GM19193 (cell line): ENCODE results near the gene HLA-B.

ENCODE experiments used
- POLR2A ChIP-seq: IDR thresholded peaks from 4 replicates; pipeline ENCODE4 v1.6.1; 2011; ENCODE audit not compliant: insufficient read depth, insufficient read length; ENCODE audit errors: extremely low read depth

HLA-B gene

DNA sequence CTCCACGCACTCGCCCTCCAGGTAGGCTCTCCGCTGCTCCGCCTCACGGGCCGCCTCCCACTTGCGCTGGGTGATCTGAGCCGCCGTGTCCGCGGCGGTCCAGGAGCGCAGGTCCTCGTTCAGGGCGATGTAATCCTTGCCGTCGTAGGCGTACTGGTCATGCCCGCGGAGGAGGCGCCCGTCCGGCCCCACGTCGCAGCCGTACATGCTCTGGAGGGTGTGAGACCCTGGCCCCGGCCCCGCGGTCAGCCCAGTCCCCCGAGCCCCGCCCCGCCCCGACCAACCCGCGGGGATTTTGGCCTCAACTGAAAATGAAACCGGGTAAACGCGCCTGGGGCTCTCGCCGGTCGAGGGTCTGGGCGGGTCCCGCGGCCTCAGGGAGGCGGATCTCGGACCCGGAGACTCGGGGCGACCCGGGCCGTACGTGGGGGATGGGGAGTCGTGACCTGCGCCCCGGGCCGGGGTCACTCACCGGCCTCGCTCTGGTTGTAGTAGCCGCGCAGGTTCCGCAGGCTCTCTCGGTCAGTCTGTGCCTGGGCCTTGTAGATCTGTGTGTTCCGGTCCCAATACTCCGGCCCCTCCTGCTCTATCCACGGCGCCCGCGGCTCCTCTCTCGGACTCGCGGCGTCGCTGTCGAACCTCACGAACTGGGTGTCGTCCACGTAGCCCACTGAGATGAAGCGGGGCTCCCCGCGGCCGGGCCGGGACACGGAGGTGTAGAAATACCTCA is 598 bp downstream of the HLA-B start:
- peak; percentile 57 for TF ChIP-seq POLR2A

DNA sequence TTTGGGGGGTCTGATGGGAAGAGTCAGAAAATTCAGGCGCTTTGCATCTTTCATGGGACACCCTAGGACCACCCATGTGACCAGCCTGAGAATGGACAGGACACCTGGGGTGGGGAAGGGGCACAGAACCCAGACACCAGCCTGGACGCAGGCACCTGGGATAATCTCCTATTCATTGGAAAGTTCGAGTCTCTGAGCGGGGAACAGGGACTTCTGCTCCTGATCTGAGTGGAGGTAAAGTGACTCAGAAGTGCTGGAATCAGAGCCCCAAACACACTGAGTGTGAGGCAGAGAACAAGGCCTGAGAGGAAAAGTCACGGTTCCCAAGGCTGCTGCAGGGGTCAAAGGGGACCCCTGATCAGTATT is 1.4 kb downstream of the HLA-B start:
- TF ChIP-seq POLR2A: no peak

- TF ChIP-seq POLR2A: peak; percentile 56
Measured at GRCh38 chr6:31354864-31355582, 2.0 kb downstream of the HLA-B start.

DNA sequence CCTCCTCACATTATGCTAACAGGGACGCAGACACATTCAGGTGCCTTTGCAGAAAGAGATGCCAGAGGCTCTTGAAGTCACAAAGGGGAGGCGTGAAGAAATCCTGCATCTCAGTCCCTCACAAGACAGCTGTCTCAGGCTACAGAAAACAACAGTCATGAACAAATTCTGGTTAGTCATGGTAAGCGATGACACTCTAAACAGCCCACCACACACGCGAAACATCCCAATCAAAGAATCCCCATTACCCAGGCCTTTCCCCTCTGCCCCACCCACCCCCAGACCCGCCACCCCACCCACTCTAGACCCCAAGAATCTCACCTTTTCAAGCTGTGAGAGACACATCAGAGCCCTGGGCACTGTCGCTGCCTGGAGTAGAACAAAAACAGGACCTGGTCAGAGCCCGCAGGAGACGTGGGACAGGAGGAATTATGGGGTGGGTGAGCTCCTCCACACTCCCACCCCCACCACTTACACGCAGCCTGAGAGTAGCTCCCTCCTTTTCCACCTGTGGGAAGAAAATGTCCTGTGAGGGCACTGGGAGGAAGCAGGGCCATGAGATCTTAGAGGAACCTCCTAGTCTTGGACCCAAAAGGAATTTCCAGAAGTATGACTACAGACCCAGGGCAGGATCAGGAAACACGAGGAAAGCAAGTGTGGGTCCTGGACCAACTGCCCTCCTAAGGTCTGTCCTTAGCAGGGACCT is 2.7 kb downstream of the HLA-B start:
- no peak for TF ChIP-seq POLR2A

DNA sequence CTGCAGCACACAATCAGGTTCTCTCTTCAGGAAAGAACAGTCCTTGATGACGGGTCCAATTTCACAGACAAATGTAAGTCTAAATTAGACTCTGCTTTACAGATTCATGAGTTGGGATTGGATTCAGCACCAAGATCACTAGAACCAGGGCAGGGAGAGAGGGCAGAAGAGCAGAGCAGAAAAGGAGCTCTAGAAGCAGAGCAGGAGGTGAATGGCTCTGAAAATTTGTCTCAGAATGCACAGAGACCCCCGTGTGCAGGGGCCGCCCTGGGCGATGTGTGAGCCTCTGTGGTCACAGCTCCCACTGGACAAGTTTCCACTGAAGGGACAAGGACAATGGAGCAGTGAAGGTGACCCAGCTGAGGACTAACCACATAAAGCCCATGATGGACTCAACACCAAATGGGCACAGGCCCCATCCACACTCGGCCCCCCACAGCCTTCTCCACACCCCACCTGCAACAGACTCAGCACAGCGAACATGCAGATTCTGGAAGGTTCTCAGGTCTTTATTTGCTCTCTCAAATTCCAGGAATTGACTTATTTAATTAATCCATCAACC is 3.5 kb downstream of the HLA-B start:
- TF ChIP-seq POLR2A: peak; percentile 11

DNA sequence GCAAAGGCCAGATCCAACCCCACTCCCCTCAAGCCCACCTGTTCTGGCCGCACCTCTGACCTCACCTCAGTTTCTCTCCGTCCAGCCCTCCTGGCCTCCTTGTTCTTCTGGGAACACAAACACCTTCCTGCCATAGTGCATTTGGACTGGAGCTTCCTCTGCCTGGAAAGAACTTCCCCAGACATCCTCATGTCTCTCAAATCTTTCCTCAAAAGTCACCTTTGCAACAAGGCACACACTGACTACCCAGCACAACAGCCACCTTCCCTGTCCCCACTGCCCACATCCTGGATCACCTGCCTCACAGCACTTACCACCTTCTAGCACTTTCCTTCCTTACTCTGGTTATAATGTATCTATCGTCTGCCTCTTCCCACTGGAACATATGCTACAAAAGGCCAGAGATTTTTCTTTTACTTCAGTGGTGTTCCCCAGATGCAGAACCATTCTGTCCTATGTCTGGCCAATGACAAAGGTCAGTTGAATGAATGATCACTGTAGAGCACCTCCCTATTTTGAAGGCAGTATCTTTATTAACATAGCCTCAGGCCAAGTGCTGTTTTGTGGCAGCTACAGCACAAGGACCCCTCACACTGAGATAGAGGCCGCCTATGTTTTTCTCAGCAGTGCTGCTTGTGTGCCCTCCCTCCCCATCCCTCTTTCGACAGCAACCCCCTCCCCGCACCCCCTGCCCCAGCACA is 4.1 kb downstream of the HLA-B start:
- peak; percentile 76 for TF ChIP-seq POLR2A

DNA sequence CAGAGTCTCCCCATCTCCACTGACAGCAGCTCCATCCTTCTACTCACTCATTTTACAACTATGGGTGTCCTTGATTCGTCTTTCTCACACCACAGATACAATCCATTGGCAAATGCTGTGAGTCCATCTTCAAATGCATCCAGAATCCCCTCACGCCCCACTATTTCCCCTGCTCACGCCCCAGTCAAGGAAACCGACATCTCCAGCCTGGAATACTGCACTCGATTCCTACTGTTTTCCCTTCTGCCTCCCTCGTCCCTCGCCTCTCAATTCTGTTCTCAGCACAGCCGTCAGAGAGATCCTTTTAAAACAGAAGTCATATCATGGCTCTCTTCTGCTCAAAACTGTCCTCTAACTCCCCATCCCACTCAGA is 4.7 kb downstream of the HLA-B start:
- TF ChIP-seq POLR2A: no peak

DNA sequence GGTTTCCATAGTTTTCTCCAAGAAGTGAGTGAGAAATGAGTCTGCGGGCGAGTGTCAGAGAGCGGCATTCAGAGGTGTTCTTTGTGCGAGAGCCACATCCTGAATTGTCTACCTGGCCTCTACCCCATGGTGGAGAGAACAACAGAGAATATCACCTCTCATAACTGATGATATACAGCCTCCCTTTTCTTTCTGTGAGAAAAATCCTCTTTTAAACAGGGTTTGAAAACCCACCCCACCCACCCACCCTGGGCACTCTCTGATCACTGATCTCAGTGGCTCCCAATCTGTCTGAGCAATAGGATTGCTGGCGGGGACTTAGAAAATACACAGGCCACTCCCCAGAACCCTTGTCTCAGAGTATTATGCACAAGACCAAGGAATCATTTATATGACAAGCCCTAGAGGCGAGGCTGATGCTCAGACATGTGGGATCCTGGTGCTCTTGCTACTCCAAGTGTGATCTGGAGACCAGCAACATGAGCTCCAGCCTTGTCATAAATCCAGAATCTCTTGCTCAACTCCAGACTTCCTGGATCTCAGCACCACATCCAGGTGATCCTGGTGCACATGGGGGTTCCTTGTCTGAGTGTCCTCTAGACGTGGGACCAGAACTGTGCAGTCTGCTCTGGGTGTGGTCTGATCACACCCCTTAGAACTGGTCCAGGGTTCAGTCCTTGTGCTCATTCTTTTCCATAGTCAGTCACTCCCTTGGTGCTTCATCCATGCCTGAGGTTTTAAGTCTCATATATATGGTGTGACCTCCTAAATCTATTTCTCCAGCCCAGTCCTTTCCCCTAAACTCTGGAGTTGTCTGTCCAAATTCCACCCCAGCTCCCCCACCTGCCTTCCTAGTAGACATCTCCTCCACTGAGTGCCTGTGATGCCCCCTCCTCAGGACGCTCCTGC is 5.3 kb downstream of the HLA-B start:
- TF ChIP-seq POLR2A: peak; percentile 19

DNA sequence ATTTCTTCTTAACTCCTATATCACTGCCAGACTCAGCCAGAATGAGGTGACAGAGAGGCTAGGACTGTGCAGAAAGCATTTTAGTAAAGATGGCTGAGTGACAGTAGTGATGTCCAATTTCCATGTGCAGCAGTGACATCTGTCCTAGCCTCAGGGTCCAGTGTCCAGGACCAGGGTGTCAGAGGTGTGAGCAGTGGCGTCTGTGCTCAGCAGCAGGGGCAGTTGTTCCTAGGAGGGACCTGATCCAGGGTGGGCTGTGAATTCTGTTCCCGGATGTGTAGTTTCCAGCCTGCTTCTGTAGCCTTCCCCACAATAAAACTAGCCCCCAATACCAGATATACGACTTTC is 6.0 kb downstream of the HLA-B start:
- no peak for TF ChIP-seq POLR2A

DNA sequence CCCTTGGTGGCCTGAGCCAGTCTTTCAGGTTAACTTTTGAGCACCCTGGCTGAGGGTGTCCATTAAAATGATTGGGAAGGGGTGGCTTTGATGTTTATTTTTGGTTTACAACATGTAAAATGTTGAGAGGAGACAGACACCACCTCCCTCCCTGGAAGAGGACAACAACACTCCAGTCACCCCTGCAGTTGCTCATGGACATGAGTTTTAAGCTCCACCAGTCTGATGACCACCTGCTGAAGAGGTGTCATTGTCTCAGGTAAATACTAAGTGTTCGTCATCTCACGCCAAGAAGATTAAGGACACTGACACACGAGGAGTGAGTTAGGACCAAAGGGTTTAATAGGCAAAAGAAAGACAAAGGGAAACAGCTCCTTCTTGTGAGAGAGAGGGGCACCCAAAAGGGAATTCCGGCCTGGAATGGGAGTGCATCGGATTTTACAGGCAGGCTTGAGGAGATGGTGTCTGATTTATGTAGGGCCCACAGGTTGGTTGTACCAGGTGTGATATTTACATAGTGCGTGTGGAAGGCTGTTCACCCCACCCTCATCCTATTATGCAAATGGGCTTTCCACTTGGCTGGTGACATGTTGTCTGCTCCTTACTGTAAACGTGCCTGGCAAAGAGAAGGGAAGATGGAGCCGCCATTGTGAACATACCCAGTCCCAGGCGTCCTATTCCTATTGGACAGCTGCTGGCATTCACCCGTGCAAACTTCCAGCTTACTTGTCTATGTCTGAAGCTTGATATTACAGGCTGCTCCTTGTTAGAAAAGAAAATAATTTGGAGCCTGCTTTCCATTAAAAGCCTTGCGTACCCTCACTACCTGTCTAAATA is 6.6 kb downstream of the HLA-B start:
- no peak for TF ChIP-seq POLR2A

DNA sequence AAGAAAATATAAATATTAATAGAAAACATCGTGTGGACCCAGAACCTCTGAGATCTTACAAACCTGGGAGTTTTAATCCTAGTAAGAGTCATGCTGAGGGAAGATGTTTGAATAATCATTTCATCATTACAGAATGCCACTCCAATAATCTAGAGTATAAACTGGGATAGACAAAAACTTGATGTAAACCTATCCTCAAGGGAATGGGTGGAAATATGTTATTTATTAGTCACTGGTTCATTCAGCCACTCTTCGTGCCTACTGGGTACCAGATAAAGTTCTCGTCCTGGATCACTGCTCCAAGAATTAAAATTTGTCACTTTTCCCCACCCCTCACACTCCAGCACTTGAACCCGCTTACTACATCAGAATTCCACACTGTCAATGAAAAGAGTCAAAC is 7.7 kb downstream of the HLA-B start:
- TF ChIP-seq POLR2A: no peak

DNA sequence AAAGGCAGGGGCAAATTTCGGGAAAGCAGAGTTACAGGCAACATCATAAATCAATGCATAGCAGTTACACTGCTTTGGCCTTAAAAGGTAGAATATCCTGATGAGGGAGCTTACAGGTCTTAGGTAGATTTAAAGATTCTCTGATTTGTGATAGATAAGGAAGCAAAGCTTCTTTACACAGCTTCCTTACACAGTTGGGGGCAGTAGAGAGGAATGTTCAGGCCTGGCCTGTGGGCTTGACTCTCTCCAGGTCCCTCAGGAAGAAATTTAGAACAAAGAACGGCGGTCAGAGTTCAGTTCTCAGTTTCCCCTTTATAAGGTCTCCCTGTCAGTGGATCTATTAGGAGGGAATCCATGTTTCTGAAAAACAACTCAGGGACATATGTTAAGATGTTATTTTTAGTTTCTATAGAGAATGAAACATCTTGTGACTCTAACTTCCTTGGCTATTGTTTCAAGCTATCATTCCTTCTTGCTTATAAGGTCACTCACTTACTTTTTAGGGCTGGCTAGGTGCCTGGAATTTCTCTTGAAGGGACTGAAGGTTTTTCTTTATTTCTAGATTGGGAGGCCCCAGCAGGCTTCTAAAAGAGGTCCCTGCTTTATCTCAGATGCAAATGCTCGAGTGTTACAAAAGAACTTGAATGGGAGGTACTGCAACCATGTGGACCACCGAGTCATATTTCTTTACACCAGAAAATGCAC is 11.8 kb downstream of the HLA-B start:
- no peak for TF ChIP-seq POLR2A

DNA sequence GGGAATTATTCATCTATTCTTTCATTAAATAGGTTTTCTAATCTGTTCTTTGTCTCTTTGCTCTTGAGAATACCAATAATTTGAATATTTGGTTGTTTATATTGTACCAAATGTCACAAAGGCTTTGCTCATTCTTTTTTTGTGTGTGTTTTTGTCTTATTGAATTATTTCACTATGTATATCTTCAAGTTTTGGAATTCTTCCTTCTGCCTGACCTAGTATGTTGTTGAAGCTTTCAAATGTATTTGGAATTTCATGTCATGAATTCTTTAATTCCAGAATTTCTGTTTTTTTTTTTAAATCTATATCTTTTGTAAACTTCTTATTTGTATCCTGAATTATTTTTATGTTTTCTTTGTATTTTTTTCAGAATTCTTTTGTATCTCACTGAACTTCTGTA is 16.8 kb downstream of the HLA-B start:
- no peak for TF ChIP-seq POLR2A
